ENCODE data around the gene DNAH11. TPM values are rescaled to one million over a fixed set of nuclear protein-coding genes. Genes with fewer than 3 reads are reported as not detected.

DNAH11 gene
- total RNA-seq, 1 experiment from 2014 or later = 0.39 TPM

GRCh38 chr7:21548491-21548890 lies 5.7 kb downstream of the DNAH11 start:
- Histone ChIP-seq H3K4me3 (replicated peaks in 1 of 2; ENCODE audit: low read depth in 1 of 2, low read length in 2 of 2) (no peak overlapping the region), H3K79me2 (ENCODE audit: insufficient read depth, low read length) (no peaks in the 10 kb centered on the region), H3K9me2 (ENCODE audit: insufficient read depth) (no peaks in the 10 kb centered on the region), H3K27me3 (ENCODE audit: insufficient read depth, low read length) (no peaks in the 10 kb centered on the region), H3K4me2 (ENCODE audit: low read length) (no peak overlapping the region), H3K36me3 (ENCODE audit: control insufficient read depth in 1 of 2, insufficient read depth in 2 of 2, low read length in 2 of 2) (no peaks in the 10 kb centered on the region), H2AFZ (ENCODE audit: low read depth, low read length, poor library complexity, severe bottlenecking) (no peak overlapping the region), H3K9me3 (ENCODE audit: control insufficient read depth in 1 of 2, insufficient read depth in 1 of 2, low read depth in 1 of 2, low read length in 2 of 2) (no peaks in the 10 kb centered on the region), H3K4me1 (ENCODE audit: control insufficient read depth in 1 of 2, insufficient read depth in 2 of 2, low read length in 2 of 2) (peaks cover 4 to 6% of the 10 kb centered on the region in 2 experiments; a peak in 2 of 4 replicates), H4K20me1 (ENCODE audit: insufficient read depth) (no peaks in the 10 kb centered on the region), H3K27ac (ENCODE audit: low read depth, low read length) (no peak overlapping the region), H3K9ac (ENCODE audit: low read length) (no peak overlapping the region)
- ATAC-seq (no peak), DNase-seq (ENCODE audit: low read depth, low spot score) (no peak)
- ChIA-PET RAD21 (ENCODE audit: low non-redundant PET in 1 of 2, low total read pairs in 2 of 2, uncharacterized antibody in 2 of 2, unreplicated experiment in 2 of 2) (no interaction called here), CTCF (no interaction called here), POLR2A (no interaction called here)
- intact Hi-C loops (cut with micrococcal nuclease) = no loop called here
- TF ChIP-seq JUND (IDR thresholded peaks at IDR 0.05) = no peak
- BruUV-seq (replicated peaks) = no TSS peak

- ChIA-PET POLR2A (no interaction called here), RAD21 (ENCODE audit: low non-redundant PET in 1 of 2, low total read pairs in 2 of 2, uncharacterized antibody in 2 of 2, unreplicated experiment in 2 of 2) (no interaction called here), CTCF (no interaction called here)
- no peak overlapping the region for H3K9ac ChIP-seq (ENCODE audit: low read length)
- no peak for DNase-seq (ENCODE audit: low read depth, low spot score)
- H4K20me1 ChIP-seq (ENCODE audit: insufficient read depth) = no peaks in the 10 kb centered on the region
- no peaks in the 10 kb centered on the region for H3K9me2 ChIP-seq (ENCODE audit: insufficient read depth)
- no peaks in the 10 kb centered on the region for H3K36me3 ChIP-seq (ENCODE audit: control insufficient read depth in 1 of 2, insufficient read depth in 2 of 2, low read length in 2 of 2)
- no peak overlapping the region for H3K27ac ChIP-seq (ENCODE audit: low read depth, low read length)
- H2AFZ ChIP-seq (ENCODE audit: low read depth, low read length, poor library complexity, severe bottlenecking) = no peak overlapping the region
- no peak overlapping the region for H3K4me3 ChIP-seq (replicated peaks in 1 of 2; ENCODE audit: low read depth in 1 of 2, low read length in 2 of 2)
- intact Hi-C loops (cut with micrococcal nuclease) = no loop called here
- H3K9me3 ChIP-seq (ENCODE audit: control insufficient read depth in 1 of 2, insufficient read depth in 1 of 2, low read depth in 1 of 2, low read length in 2 of 2) = no peaks in the 10 kb centered on the region
- ATAC-seq = no peak
- no peak for TF ChIP-seq EZH2phosphoT487 (IDR thresholded peaks at IDR 0.05; ENCODE audit: borderline replicate concordance)
- no peak for TF ChIP-seq FOSL1 (IDR thresholded peaks at IDR 0.05; ENCODE audit: low read depth)
- TF ChIP-seq ZBTB33 (IDR thresholded peaks at IDR 0.05; ENCODE audit: extremely low read depth, insufficient replicate concordance, low read length) = no peak
- TF ChIP-seq POLR2A (IDR thresholded peaks at IDR 0.05; ENCODE audit: borderline replicate concordance, extremely low read depth, insufficient read depth, insufficient read length) = no peak
- no peak overlapping the region for H3K4me2 ChIP-seq (ENCODE audit: low read length)
- no TSS peak for BruUV-seq (replicated peaks)
- no peaks in the 10 kb centered on the region for H3K27me3 ChIP-seq (ENCODE audit: insufficient read depth, low read length)
- no peaks in the 10 kb centered on the region for H3K79me2 ChIP-seq (ENCODE audit: insufficient read depth, low read length)
- peaks cover 4 to 6% of the 10 kb centered on the region in 2 experiments; a peak in 2 of 4 replicates for H3K4me1 ChIP-seq (ENCODE audit: control insufficient read depth in 1 of 2, insufficient read depth in 2 of 2, low read length in 2 of 2)
Measured at GRCh38 chr7:21550076-21550475, 7.2 kb downstream of the DNAH11 start.

All from HCT116 (cell line).